Smooth muscle cell of the brain vasculature (primary cell): ENCODE measurements around the gene MRPS22.
"Not testable (repeated sequence)": the region's sequence is repeated elsewhere in the genome, so short reads cannot be mapped to it uniquely, and the experiment has no call there.

ENCODE experiments used
- DNase-seq: peaks from one replicate; pipeline ENCODE4 v3.0.0-alpha.2; 2012; ENCODE audit warnings: low read depth, low spot score

MRPS22 gene

GRCh38 chr3:139338405-139338804 is 5.4 kb upstream of the MRPS22 start:
- no peak for DNase-seq

GRCh38 chr3:139339219-139339906 is 4.5 kb upstream of the MRPS22 start:
- no peak for DNase-seq

DNA sequence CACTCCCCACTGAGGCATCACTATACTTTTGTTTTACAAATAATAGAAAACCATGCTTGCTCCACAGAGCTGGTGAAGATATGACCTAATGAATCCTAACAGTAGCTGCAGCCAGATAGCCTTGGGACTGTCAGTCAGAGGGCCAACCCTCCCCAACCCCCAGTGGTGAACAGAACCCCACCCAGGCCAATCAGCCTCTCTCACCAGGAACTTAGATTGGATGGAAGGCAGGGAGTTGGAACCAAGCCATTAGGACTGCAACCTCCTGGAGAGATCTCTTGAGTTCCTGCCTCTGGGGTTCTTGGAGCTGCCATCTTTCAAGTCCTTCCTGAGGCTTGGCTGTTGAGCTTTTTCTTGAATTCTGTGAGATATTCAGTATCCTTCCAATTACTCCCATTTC is 3.0 kb upstream of the MRPS22 start:
- no peak for DNase-seq

- DNase-seq: no peak
Measured at GRCh38 chr3:139342054-139342453, 1.8 kb upstream of the MRPS22 start.

GRCh38 chr3:139346771-139347170 is 3.0 kb downstream of the MRPS22 start:
- DNase-seq: no peak

GRCh38 chr3:139353920-139354556 is 10.2 kb downstream of the MRPS22 start:
- DNase-seq: no peak

GRCh38 chr3:139354661-139355060 is 10.8 kb downstream of the MRPS22 start:
- no peak for DNase-seq

DNA sequence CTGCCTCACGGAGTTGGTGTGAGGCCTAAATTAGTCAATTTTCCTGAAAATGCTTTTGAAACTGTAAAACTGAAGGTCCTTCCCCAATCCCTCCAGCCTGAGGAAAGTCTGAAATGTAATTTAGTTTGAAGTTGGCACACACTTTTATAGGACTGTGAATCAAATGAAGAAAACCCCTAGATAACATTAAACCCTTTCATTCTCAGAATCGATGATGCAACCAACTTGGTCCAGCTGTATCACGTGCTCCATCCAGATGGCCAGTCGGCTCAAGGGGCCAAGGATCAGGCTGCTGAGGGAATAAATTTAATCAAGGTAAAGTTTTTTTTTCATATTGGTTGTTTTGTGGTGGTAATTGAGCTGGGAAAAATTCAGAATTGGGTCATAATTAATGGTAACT is 11.7 kb downstream of the MRPS22 start:
- DNase-seq: no peak

DNA sequence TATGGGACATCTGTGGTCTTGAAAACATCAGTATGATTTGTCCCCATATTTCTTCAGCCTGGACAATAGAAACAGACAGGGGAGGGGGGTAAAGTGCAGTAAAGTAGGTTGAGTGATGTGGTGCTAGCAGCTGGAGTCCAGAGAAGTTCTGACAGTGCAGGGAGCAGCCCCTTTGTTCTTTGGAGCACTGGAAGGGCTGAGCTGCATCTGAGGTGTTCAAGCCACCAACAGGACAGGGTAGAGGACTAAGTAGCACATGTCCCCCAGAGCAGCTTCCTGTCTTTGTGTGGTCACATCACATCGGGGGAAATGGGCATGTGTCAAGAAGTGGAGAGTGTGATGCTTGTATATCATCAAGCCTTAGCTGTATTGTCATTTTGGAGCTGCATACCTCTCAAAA is 12.1 kb downstream of the MRPS22 start:
- DNase-seq: no peak

DNA sequence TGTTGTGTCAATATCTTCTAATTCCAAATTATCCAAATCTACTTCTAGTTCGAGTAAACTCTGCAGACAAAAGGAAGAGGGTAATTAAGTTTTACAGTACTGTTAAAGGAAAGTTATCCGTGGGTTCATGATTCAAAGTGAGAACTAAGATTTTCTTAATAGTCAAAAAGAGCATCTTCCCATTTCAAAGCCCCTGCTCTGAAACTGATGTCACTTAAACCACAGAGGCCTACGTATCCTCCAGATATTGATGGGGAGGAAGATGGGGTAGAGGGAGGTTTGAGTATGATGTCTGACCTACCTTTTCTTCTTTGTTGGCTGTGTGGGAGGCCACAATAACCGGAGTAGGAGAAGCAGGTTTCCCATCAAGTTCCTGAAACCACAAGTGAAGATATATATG is 14.1 kb downstream of the MRPS22 start:
- DNase-seq: no peak

GRCh38 chr3:139358841-139359562 is 15.2 kb downstream of the MRPS22 start:
- no peak for DNase-seq

- DNase-seq: no peak
Measured at GRCh38 chr3:139361276-139361675, 17.5 kb downstream of the MRPS22 start.

DNA sequence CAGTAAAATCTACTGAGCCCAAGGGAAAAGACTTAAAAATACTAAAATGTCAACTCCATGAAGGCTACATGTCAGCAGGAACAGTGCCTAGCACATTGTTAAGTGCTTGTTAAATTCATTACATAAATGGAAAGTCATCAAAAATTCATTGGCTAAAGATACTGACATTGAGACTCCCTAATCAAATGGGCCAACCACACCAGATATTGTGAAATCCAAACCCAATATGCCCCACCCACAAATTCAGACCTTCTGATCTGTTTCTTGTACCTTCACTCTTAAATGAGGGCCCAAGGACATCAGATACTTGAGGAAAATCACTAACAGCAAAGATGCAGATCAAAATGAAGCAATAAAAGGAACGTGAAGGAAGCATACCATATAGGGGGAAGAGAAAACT is 20.7 kb downstream of the MRPS22 start:
- no peak for DNase-seq

GRCh38 chr3:139374099-139374498 is 30.3 kb downstream of the MRPS22 start:
- no peak for DNase-seq

GRCh38 chr3:139377378-139377777 is 33.6 kb downstream of the MRPS22 start:
- no peak for DNase-seq

- DNase-seq: no peak
Measured at GRCh38 chr3:139378587-139379241, 34.9 kb downstream of the MRPS22 start.

DNA sequence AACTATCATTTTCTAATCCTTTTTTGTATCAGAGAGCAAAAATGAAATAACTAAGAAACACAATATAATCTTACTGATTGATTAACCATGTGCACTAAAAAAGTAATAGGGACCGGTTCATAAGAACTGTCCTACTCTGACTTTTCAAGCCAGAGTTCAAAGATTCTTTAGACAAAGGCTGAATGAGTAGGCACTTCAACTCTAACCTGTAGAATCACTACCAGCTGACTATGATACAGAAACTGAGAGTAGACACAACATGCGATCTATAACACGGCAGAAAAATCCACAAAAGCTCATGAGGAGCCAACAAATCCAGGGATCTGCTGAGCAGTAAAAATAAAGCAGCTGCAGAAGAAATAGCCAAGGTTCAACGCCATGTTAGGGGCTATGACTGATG is 36.8 kb downstream of the MRPS22 start:
- no peak for DNase-seq

DNA sequence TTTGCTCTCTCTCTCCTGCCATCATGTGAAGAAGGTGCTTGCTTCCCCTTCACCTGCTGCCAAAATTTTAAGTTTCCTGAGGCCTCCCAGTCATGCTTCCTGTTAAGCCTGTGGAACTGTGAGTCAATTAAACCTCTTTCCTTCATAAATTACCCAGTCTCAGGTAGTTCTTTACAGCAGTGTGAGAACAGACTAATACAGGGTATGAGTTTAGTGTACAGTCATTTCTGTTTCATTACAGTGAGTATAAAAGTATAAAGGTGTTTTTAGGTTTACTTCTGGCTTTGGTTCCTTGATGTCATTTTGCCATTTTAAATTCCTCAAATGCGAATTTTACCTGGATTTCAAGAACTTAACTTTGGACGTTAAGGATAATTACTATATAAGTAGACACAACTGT is 38.5 kb downstream of the MRPS22 start:
- not testable (repeated sequence) for DNase-seq

GRCh38 chr3:139388077-139388476 is 44.3 kb downstream of the MRPS22 start:
- no peak for DNase-seq

- no peak for DNase-seq
Measured at GRCh38 chr3:139388821-139389551, 45.2 kb downstream of the MRPS22 start.

DNA sequence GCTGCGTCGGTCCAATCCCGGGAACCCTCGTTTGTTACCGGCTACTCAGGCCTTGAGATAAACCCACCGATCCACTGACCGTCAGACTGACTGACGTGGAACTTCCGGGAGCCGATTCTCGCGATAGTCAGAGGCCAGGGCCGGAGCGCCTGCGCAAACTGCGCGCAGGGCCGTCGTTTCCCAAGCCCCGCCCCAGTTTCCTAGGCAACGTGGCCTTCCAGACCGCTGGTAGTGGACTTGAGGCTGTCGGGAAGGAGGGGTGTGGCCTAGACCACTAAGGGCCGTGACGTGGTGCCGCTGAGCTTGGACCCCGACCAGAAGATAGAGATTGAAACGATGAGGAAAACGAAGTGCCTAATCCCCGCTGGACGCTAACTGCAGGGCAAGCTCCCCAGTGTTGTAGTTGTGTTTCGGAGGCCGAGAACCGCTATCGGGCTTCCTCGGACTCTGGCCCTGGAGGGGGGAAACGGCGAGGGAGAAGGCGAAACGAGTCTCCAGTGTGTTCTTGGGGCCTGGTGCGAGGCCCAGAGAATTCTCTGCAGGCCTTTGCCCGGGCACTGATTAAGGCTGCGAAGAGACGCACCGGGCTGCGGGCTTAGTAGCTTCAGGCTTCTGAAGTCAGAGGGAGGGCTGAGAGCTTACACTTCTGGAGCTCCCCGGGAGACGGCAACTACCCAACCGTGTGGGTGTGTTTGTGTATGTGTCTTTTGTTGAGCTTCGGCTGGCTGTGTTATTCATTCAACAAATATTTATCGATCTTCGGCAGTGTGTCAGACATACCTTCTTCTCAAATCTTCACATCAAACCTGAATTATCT is 45.9 kb downstream of the MRPS22 start, which contains the start of gene COPB2:
COPB2 (minus strand) TSS at position 96 of the 817 bp plus-strand sequence. CDS start 97 bp downstream, outside the sequence.
- peak; percentile 98 for DNase-seq
